ENCODE measurements around the gene SMAD2. TPM values are rescaled to one million over a fixed set of nuclear protein-coding genes. Genes with fewer than 3 reads are reported as not detected.

SMAD2 gene
- total and polyA plus RNA-seq, 2 experiments from 2014 or later: 30.9 to 90.7 TPM

- peaks cover 3% of the 10 kb centered on the region for H3K27me3 Mint-ChIP-seq (ENCODE audit: insufficient read depth, low read depth, poor library complexity)
- H3K4me3 ChIP-seq: no peak overlapping the region
- no peak overlapping the region for H3K27ac ChIP-seq (ENCODE audit: low read depth)
- H3K4me2 ChIP-seq: peak overlapping the region; percentile 23; the same call in 1 of the 2 replicates
- peaks cover 64% of the 10 kb centered on the region for H3K4me1 Mint-ChIP-seq
- ATAC-seq (no peak), DNase-seq (ENCODE audit: low spot score) (no peak)
- H3K27ac Mint-ChIP-seq: no peak overlapping the region
- H4K20me1 ChIP-seq (replicated peaks; ENCODE audit: insufficient read depth): peaks cover 9% of the 10 kb centered on the region; the same call in 1 of the 2 replicates
- H3F3A ChIP-seq (replicated peaks; ENCODE audit: low read depth): no peaks in the 10 kb centered on the region
- TF ChIP-seq JUNB (IDR thresholded peaks at IDR 0.05; ENCODE audit: unreplicated experiment): no peak
- H3K4me1 ChIP-seq (ENCODE audit: insufficient read depth): peaks cover 52% of the 10 kb centered on the region
- no peak overlapping the region for H2AFZ ChIP-seq
- peaks cover 99% of the 10 kb centered on the region for H3K79me2 ChIP-seq (replicated peaks; ENCODE audit: insufficient read depth)
- no peak overlapping the region for H3K4me3 Mint-ChIP-seq
- no peaks in the 10 kb centered on the region for H3K9me3 Mint-ChIP-seq
- no peaks in the 10 kb centered on the region for H3K27me3 ChIP-seq (ENCODE audit: insufficient read depth)
- peaks cover 16% of the 10 kb centered on the region for H3K36me3 Mint-ChIP-seq (ENCODE audit: low read depth)
- H3K36me3 ChIP-seq (ENCODE audit: insufficient read depth): no peaks in the 10 kb centered on the region; the same call in 1 of the 2 replicates
- H3K9me2 ChIP-seq (ENCODE audit: insufficient read depth): no peaks in the 10 kb centered on the region
Measured at GRCh38 chr18:47895565-47896250, 34.8 kb downstream of the SMAD2 start.

- H3K4me1 Mint-ChIP-seq: peaks cover 49% of the 10 kb centered on the region
- no peak for ATAC-seq
- H3K4me1 ChIP-seq (ENCODE audit: insufficient read depth): peaks cover 37% of the 10 kb centered on the region
- TF ChIP-seq ZNF462 (CRISPR knock-in tag; IDR thresholded peaks at IDR 0.05) (no peak), ZNF331 (CRISPR knock-in tag; IDR thresholded peaks at IDR 0.05; ENCODE audit: low read depth) (no peak), REST (IDR thresholded peaks at IDR 0.05; ENCODE audit: unreplicated experiment) (no peak), EZH2phosphoT487 (IDR thresholded peaks at IDR 0.05; ENCODE audit: unreplicated experiment) (no peak), EZH2 (IDR thresholded peaks at IDR 0.05; ENCODE audit: low read depth, unreplicated experiment) (no peak)
- TF ChIP-seq, protein P1, sequence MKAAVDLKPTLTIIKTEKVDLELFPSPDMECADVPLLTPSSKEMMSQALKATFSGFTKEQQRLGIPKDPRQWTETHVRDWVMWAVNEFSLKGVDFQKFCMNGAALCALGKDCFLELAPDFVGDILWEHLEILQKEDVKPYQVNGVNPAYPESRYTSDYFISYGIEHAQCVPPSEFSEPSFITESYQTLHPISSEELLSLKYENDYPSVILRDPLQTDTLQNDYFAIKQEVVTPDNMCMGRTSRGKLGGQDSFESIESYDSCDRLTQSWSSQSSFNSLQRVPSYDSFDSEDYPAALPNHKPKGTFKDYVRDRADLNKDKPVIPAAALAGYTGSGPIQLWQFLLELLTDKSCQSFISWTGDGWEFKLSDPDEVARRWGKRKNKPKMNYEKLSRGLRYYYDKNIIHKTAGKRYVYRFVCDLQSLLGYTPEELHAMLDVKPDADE (IDR thresholded peaks at IDR 0.05): no peak
Measured at GRCh38 chr18:47893939-47894699, 36.3 kb downstream of the SMAD2 start.

More at GRCh38 chr18:47893939-47894699, 36.3 kb downstream of the SMAD2 start:
- Histone ChIP-seq H2AFZ (no peak overlapping the region), H3F3A (replicated peaks; ENCODE audit: low read depth) (no peaks in the 10 kb centered on the region), H3K36me3 (ENCODE audit: insufficient read depth) (no peaks in the 10 kb centered on the region; the same call in 1 of the 2 replicates), H4K20me1 (replicated peaks; ENCODE audit: insufficient read depth) (peaks cover 4% of the 10 kb centered on the region; the same call in 1 of the 2 replicates), H3K27me3 (ENCODE audit: insufficient read depth) (no peaks in the 10 kb centered on the region), H3K79me2 (replicated peaks; ENCODE audit: insufficient read depth) (peaks cover 99% of the 10 kb centered on the region), H3K4me2 (peak overlapping the region; percentile 21; the same call in 1 of the 2 replicates), H3K9me2 (ENCODE audit: insufficient read depth) (no peaks in the 10 kb centered on the region), H3K27ac (ENCODE audit: low read depth) (no peak overlapping the region), H3K4me3 (no peak overlapping the region)
- Mint-ChIP-seq H3K4me3 (no peak overlapping the region), H3K27ac (peak overlapping the region; percentile 1), H3K27me3 (ENCODE audit: insufficient read depth, low read depth, poor library complexity) (peaks cover 3% of the 10 kb centered on the region), H3K36me3 (ENCODE audit: low read depth) (peaks cover 22% of the 10 kb centered on the region), H3K9me3 (no peaks in the 10 kb centered on the region)
- DNase-seq (ENCODE audit: low spot score): no peak

Data from GM23338 (cell line).